SK-N-DZ (cell line): ENCODE data around the gene STK31.
A peak's percentile ranks its signal among the peaks of the same experiment; 100 is the strongest.
"Not testable (repeated sequence)": the region's sequence is repeated elsewhere in the genome, so short reads cannot be mapped to it uniquely, and the experiment has no call there.

Source experiments
- DNase-seq: peaks from one replicate; pipeline ENCODE4 v3.0.0-alpha.2; 2015; ENCODE audit warnings: low spot score

STK31 gene

GRCh38 chr7:23802720-23803397, 92.8 kb downstream of the STK31 start:
- DNase-seq, result no peak

GRCh38 chr7:23804707-23805106, 94.7 kb downstream of the STK31 start:
- DNase-seq, result no peak

- no peak for DNase-seq
Measured at GRCh38 chr7:23808421-23808820, 98.4 kb downstream of the STK31 start.

- no peak for DNase-seq
Measured at GRCh38 chr7:23810099-23810498, 100.1 kb downstream of the STK31 start.

GRCh38 chr7:23811540-23811939, 101.5 kb downstream of the STK31 start:
- DNase-seq, result peak; percentile 13

- DNase-seq, result not testable (repeated sequence)
Measured at GRCh38 chr7:23828125-23828524, 118.1 kb downstream of the STK31 start.

GRCh38 chr7:23832733-23833132, 122.7 kb downstream of the STK31 start:
- not testable (repeated sequence) for DNase-seq

- no peak for DNase-seq
Measured at GRCh38 chr7:23833405-23833804, 123.4 kb downstream of the STK31 start.

- peak; percentile 65 for DNase-seq
Measured at GRCh38 chr7:23844837-23845236, 134.8 kb downstream of the STK31 start.

- DNase-seq, result no peak
Measured at GRCh38 chr7:23852135-23852534, 142.1 kb downstream of the STK31 start.

GRCh38 chr7:23852988-23853387, 143.0 kb downstream of the STK31 start:
- peak; percentile 55 for DNase-seq

- peak; percentile 68 for DNase-seq
Measured at GRCh38 chr7:23863209-23863787, 153.3 kb downstream of the STK31 start.

- DNase-seq, result no peak
Measured at GRCh38 chr7:23864973-23865372, 155.0 kb downstream of the STK31 start.

- no peak for DNase-seq
Measured at GRCh38 chr7:23873306-23873705, 163.3 kb downstream of the STK31 start.

- not testable (repeated sequence) for DNase-seq
Measured at GRCh38 chr7:23876526-23876925, 166.5 kb downstream of the STK31 start.
